ACHN (cell line): ENCODE data around the gene PIK3C3.
"Not testable (repeated sequence)": the region's sequence is repeated elsewhere in the genome, so short reads cannot be mapped to it uniquely, and the experiment has no call there.

Experiments
- DNase-seq: peaks from one replicate; pipeline ENCODE4 v3.0.0-alpha.2; 2015
- in situ Hi-C: cut with HindIII; loops from 2 replicates; pipeline ENCODE4 v1.10.0; 2017; ENCODE audit warnings: low sequenced_read_pairs, low pct_ligation_motif_present, low pct_unique_long_range_greater_than_20kb

The PIK3C3 gene

DNA sequence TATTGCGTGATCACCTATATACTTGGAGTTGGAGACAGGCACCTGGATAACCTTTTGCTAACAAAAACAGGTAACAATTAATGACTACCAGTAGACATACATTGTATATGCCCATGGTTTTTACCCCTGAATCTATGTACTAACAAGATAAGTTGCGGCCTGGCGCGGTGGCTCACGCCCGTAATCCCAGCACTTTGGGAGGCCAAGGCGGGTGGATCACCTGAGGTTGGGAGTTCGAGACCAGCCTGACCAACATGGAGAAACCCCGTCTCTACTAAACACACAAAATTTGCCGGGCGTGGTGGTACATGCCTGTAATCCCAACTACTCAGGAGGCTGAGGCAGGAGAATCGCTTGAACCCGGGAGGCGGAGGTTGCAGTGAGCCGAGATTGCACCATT lies 94.5 kb downstream of the PIK3C3 start:
- DNase-seq, in situ Hi-C loops: not testable (repeated sequence)

DNA sequence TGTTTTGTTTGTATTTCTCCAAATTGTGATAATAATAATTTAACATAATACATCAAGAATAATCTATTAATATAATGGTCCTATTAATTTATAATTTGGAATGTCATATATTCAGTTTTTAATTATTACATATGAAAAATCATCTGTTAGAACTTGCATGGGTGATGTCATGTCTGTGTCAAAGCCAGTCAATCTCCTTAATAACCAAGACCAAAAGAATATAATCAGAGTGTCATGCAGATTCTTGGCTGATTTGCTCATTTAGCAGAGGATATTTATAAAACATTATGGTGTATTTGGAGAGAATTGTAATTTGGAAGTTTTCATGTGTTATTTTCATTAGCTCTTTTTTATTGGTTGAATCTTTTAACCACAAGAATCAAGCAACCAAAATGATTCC lies 96.4 kb downstream of the PIK3C3 start:
- no peak for DNase-seq
- in situ Hi-C loops, result no loop called here

DNA sequence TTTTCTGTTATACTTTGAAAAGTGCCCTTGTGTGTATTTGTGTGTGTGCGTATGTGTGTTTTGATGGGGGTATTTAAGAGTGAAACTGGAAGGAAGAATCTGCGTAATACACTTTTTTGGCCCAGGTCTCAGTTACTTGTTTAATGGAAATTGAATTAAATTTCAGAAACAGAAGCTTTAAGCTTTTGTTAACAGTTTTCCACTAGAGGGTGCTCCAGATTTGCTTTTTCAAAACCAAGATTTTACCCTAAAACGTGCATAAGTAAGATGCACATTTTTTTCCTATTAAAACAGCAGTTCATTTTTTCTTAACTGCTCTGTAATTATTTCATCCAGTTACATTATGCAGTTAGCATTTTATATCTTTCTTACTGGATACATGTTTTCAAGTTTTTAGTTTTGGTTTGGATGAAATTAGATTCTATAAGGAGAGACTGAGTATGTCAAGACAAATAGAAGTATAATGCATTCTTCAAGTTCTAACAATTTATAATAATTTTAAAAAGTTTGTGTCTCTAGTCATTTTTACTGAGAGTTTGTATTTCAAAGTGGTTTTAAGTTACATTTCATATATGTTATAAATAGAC lies 97.2 kb downstream of the PIK3C3 start:
- in situ Hi-C loops, result no loop called here
- DNase-seq, result peak; percentile 39

DNA sequence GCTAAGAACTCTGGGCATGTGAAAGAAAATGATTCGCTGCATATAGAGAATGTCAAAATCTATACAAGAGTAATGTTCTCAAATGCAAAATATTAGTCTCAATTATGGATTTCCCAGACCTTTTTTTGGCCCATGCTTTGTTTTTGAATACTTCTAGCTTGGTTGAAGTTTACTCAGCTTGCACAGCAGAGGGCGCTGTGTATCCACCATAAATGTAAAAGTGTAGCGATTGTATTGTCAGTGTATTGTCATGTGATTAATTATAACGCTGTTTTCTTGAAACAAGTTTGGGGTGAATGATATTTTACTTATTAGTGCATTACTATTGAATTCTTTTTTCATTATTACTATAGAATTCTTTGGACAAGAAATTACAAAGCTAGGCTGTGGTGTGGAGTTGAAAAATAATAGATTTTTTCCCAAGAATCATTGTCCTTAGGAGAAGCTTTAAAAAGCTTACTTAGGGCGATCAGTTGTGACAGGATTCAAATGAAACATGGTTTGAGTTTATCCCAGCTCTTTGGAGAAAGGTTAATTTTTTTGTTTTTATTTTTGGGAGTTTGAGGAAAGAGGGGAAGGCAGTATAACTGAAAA lies 98.3 kb downstream of the PIK3C3 start:
- DNase-seq, result peak; percentile 57
- in situ Hi-C loops, result no loop called here

DNA sequence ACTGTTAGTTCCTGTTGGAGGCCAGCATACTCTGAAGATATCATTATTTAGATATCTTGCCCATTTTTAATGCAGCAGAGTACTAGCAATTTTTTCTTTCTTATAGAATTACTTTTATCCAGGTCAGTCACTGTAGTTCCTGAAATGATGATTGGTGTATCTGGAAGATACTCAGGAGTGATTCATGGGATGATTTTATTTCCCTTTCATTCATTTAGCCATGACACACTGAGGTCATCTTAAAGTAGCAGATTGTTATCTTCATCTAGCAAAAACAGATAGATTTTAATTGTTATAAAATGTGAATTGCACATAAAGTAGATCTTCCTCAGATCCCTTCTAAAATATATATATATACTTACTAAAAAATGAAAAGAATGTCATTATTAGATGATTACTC lies 109.1 kb downstream of the PIK3C3 start:
- DNase-seq, result no peak
- in situ Hi-C loops, result no loop called here

DNA sequence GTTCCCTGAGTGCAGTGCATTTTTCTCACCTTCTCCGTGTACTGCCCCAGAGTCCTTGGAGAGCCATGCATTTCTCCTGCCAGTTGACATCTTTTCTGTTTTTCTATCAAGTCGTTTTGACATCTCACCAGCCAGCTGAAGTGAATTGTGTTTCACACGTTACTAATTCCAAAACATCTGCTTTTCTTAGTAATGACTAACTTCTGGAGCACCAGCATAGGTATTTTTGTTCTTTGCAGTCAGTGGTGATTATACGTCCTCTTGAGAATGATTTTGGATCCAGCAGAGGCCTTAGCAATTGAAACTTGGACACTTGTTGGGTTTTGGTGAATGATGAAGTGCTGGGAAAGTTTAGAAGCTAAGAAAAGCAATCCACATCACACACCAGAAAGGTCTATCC lies 112.5 kb downstream of the PIK3C3 start:
- DNase-seq, result no peak
- in situ Hi-C loops, result no loop called here

DNA sequence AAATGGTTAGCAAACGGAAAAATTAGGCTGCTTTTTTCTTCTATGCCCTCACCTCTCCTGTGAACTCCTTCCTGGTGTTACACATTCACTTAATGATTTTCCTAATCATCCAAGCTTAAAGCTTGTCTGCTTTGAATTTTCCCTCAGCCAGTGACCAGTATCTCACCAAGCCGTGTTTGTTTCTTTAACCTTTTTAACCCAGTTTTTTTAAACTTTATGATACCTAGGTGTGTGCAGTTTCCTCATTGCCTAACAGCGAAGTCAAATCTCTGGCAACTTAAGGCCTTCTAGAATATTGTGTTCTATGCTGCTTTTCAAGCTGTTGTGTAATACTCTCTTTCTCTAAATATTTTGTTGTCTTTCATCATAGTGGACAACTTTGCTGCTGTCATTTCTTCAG lies 113.0 kb downstream of the PIK3C3 start:
- in situ Hi-C loops, result no loop called here
- no peak for DNase-seq

DNA sequence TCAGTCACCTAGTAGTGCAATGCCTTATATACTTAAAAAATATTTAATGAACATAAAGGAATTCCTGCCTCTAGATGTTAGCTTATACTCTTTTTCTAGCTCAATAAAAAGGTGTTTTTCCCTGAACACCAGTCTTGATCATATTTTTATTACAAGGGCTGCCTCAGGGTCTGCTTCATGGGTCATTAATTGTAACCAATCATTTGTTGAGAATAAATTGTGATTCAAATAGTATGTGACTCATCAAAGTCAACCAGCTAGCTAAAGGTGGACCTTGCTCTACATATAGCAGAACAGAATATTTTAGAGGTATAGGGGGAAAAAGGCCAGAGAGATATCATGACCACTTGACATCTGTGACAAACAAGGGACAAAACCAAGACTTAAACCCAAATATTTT lies 114.0 kb downstream of the PIK3C3 start:
- in situ Hi-C loops, result no loop called here
- DNase-seq, result no peak

DNA sequence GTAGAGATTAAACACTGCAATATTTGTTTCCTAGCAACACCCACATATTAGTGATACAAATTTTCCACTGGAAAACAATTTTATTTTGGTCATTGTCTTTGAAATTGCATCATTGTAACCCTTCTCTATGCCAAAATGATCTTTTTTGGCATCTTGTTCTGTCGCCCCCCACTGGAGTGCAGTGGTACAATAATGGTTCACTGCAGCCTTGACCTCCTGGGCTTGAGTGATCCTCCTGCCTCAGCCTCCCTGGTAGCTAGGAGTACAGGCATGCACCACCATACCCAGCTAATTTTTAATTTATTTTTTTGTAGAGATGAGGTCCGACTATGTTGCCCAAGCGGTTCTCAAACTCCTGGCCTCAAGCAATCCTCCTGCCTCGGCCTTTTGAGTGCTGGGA lies 117.4 kb downstream of the PIK3C3 start:
- in situ Hi-C loops, result no loop called here
- no peak for DNase-seq

DNA sequence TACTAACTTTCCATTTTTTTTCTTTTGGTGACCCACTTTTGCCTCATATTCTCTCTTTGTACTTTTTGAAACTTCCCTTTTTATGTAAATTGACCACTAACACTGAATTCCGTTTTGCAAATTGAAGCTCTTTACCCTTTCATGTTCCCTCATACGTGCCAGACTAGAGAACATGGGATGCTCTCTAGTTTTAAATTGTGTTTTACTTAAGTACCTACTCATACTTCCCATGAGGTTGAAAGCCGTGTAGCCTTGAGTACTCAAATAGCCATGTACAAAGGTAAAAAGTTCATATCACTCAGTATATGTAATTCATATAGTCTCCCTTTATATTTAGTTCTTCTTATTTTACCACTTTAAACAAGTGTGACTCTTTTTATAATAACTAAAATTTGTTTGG lies 119.7 kb downstream of the PIK3C3 start:
- no peak for DNase-seq
- in situ Hi-C loops, result no loop called here

DNA sequence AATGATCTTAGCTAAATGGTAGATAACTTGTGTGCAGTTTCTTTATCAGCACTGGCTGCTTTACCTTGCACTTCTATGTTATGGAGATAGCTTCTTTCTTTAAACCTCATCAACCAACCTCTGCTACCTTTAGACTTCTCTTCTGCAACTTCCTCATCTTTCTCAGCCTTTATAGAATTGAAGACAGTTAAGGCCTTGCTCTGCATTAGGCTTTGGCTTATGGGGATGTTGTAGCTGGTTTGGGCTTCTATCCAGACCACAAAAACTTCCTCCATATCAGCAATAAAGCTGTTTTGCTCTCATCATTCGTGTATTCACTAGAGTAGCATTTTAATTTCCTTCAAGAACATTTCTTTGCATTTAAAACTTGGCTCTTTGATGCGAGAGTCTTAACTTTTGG lies 123.7 kb downstream of the PIK3C3 start:
- in situ Hi-C loops, result no loop called here
- no peak for DNase-seq

DNA sequence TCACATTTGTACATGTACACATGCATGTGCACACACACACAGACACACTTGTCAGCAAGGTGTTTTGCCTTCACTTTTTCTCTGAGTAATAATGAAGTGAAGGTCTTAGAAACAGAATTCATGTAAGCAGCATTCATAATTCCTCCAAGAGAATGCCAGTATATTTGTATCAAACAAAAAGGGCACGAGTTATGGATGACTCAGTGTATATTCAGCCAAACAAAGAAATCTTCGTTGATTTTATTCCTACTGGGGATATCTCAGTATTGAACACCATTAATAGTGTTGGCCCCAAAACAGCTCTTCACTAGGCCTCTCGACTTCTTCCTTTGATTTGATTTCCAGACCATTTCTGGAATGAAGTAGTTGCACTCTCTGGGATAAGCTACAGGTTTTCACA lies 125.3 kb downstream of the PIK3C3 start:
- no peak for DNase-seq
- in situ Hi-C loops, result no loop called here

DNA sequence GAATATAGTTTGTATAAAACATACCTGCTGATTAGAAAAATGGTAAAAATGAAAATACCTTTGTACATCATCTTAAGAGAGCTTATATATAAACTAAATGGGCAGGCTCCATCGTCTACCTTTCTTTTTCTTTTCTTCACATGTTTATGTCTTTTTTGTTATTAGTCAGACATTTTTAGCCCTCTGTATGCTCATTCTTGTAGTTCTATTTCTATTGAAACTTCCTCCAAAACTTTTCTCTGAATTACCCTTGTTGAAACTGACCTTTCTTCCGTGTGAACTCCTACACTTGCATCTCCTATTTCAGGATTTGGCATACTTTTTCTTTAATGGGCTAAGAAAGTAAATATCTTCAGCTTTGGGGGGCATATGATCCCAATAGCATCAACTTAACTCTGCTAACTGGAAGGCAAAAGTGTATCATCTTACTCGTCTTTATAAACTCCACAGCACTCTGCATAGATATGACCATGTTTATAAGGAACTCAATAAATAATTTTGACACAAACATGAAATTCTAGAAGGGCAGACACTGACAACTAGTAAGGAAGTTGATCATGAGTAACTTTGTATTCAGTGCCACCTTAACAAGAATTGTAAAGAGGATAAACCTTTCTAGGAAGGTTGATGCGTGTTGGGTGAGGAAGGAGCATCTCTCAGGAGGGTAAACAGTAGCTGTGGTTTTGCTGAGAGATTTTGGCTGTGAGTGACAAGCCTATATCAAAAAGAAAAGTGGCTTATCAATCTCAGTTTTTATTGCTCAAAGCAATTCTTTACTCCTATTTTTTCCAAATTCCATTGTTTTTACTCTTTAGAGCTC lies 127.6 kb downstream of the PIK3C3 start:
- DNase-seq, result no peak
- in situ Hi-C loops, result no loop called here

DNA sequence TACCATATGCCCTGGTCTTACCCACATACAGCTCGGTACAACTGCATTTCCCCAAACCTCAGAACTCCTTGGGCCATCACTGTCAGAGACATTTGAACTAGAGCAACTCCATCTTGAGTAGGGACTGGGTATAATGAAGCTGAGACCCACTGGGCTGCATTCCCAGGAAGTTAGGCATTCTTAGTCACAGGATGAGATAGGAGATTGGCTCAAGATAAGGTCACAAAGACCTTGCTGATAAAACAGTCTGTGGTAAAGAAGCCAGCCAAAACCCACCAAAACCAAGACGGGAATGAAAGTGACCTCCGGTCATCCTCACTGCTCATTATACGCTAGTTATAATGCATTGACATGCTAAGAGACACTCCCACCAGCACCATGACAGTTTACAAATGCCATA lies 131.3 kb downstream of the PIK3C3 start:
- no peak for DNase-seq
- in situ Hi-C loops, result no loop called here

DNA sequence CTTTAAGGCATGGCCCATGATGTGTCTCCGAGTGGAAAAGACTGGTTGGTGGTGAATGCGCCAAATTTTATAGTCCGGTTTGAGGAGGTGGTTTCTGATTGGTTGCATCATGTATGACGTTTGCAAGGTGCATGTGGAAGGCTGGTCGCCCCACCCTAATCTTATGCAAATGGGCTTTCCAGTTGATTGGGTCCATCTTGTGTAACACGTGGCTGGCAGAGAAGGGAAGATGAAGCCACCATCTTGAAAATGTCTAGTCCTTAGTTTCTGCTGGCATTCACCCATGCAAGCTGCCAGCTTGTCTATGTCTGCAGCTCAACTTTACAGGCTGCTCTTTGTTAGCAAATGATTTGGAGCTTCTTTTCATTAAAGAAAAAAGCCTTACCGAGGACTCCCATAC lies 132.2 kb downstream of the PIK3C3 start:
- no peak for DNase-seq
- in situ Hi-C loops, result no loop called here

DNA sequence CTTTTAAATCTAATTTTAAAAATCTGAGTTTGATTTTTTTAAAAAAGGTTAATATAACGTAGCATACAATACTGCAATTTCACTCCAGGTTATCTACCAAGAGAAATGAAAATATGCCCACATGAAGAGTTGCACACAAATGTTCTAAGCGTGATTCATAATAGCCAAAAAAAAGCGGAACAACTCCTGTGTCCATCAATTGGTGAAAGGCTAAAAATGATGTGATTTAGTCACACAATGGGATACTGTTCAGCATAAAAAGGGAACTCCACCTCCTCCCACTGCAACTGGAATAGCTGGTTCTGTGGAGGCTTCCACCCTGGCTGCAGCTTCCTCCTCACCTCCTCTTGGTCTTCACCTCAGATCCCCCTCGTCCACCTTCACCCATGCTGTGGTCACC lies 132.8 kb downstream of the PIK3C3 start:
- in situ Hi-C loops, result no loop called here
- no peak for DNase-seq

DNA sequence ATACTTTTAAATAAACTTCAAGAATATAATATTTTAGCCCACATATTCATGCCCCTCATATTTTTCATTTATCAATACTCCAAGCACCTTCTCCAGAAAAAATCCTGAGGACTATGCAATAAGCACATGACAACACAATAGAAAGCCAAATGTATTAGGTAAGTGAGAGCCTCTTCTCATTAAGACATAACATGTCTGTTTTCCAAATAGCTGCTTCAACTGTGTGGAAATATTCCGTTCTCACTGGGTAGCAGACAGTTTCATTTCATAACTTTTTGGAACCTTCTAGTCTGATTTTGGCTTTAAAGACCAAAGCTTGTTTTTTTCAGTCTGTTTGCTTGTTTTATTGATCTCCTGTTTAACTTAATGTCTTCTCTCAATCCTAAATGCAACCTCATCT lies 137.8 kb downstream of the PIK3C3 start:
- in situ Hi-C loops, result no loop called here
- DNase-seq, result no peak

DNA sequence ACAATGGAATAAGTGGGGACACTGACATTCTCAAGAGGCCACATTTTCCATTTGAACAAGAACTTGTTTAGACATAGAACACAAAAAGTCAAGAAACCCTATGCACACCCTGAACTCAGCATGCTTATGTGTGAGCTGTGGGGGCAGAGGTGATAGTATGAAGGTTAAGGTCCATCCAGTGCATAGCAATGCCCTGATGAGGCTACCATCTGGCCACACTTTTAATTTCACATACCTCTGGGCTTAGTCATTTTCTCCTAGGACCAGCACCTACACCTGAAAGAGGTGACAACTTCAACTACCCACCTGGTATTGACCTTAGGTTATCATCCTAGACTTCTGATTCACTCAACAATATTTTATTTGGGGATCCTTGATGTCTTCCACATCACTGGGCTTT lies 139.8 kb downstream of the PIK3C3 start:
- in situ Hi-C loops, result no loop called here
- no peak for DNase-seq

DNA sequence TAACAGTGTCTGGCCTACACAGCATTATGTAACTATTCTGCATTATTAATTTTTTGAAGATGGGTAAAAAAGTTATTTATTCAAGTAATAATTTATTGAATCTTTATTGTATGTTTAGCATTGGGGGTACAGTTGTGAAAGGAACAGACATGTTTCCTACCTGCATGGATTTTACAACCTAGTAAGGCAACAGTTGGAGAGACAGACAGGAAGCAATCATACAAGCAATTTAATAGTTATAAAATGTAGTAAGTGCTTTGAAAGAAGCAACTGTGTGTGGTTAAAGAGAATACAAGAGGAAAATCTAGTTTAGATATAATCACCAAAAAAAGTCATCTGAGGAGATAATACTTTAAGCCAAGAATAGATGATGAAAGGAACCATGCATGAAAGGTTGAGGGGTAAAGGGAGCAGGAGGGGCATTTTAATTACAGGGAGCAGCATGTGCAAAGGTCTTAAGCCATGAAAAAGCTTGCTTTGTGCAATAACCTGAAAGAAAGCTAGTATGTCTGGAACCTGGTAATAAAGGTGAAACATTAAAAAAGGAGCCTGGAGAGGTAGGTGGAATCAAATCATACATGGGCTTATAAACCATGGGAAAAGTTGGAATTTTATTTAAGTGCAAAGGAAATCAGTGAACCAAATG lies 140.8 kb downstream of the PIK3C3 start:
- no peak for DNase-seq
- in situ Hi-C loops, result no loop called here

DNA sequence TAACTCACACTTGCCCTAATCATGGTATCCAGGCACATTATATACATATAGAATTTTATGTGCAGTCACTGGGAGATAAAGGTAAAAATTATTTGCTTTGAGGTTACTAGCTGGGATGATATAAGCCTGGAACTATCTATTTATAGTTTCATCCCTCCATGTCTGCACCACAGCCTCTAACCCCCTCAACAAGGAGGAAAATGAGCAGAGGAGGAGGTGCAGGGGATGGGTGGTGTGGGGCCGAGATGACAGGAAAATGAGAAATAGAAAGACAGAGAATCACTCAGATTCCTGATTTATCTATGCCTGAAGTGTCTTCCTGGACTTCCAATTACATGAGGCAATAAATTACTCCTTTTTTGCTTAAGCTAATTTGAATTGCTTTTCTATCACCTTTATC lies 145.2 kb downstream of the PIK3C3 start:
- DNase-seq, result no peak
- in situ Hi-C loops, result no loop called here
